Activated T-cell treated with anti-CD3 and anti-CD28 coated beads, Interleukin-2, amount 50 U/mL, for 72 hours (primary cell): ENCODE measurements around the gene MOB3B. TPM values are rescaled to one million over a fixed set of nuclear protein-coding genes. Genes with fewer than 3 reads are reported as not detected.
"Not testable (repeated sequence)": the region's sequence is repeated elsewhere in the genome, so short reads cannot be mapped to it uniquely, and the experiment has no call there.

Experiments used
- ATAC-seq, 2 donors: fragments of 150-1000 bp; cut with Tn5 transposase; replicated peaks in 1 of 2; 2 replicates each; pipeline ENCODE4 v1.10.0; 2021; ENCODE audit warnings: moderate library complexity in 2 of 2, mild to moderate bottlenecking in 1 of 2
- DNase-seq, 2 donors: peaks; one replicate each; pipeline ENCODE4 v3.0.0; 2021 to 2022; ENCODE audit warnings: mixed read lengths in 1 of 2
- H3K27ac Mint-ChIP-seq: one replicate; pipeline ENCODE4 v1.8.0; 2022; ENCODE audit warnings: mild to moderate bottlenecking, moderate library complexity, mixed read lengths
- H3K27me3 Mint-ChIP-seq: one replicate; pipeline ENCODE4 v1.8.0; 2022; ENCODE audit warnings: low read depth, mixed read lengths
- H3K36me3 Mint-ChIP-seq, 2 donors: one replicate each; pipeline ENCODE4 v1.8.0; 2022; ENCODE audit warnings: mixed read lengths in 2 of 2, mild to moderate bottlenecking in 1 of 2; ENCODE audit not compliant: insufficient read depth in 2 of 2
- H3K4me1 Mint-ChIP-seq: one replicate; pipeline ENCODE4 v1.8.0; 2022; ENCODE audit warnings: low read depth, mixed read lengths
- H3K4me3 Mint-ChIP-seq, 2 donors: one replicate each; pipeline ENCODE4 v1.8.0; 2022; ENCODE audit warnings: mild to moderate bottlenecking in 2 of 2, mixed read lengths in 2 of 2, moderate library complexity in 2 of 2
- H3K9me3 Mint-ChIP-seq, 2 donors: one replicate each; pipeline ENCODE4 v1.8.0; 2022; ENCODE audit warnings: mixed read lengths in 2 of 2
- total RNA-seq, 2 donors: library from RNA; stranded (reverse); gene quantifications; one replicate each; pipeline ENCODE4 v1.2.3, GENCODE V29; 2022

Gene MOB3B
- total RNA-seq, 2 donors from 2014 or later: 1.3 to 1.6 TPM

DNA sequence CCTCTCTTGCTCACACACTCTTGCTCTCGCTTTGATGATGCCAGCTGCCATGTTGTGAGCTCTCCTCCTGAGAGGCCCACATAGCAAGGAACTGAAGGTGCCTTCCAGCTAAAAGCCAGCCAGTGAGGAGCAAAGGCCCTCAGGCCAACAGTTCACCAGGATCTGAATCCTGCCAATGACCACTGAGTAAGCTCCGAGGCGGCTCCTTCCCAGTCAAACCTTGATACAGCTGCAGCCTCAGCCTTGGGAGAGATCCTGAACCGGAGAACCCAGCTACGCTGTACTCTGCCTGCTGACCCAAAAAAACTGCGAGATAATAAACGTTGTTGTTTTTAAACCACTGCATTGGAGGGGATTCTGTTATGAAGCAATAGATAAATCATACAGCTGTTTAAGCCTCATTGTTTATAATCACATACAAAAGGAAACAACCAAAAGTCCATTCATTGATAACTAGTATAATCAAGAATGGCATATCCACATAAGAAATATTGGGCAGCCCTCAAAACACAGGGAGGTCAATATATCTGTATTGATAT, 54.5 kb downstream of the MOB3B start:
- DNase-seq (no peak), ATAC-seq (no peak)
- Mint-ChIP-seq H3K27ac (no peak overlapping the region), H3K36me3 (peaks cover 4 to 14% of the 10 kb centered on the region in 2 donors), H3K4me3 (no peak overlapping the region), H3K27me3 (no peaks in the 10 kb centered on the region), H3K9me3 (peaks cover 0 to 4% of the 10 kb centered on the region in 2 donors), H3K4me1 (no peaks in the 10 kb centered on the region)

DNA sequence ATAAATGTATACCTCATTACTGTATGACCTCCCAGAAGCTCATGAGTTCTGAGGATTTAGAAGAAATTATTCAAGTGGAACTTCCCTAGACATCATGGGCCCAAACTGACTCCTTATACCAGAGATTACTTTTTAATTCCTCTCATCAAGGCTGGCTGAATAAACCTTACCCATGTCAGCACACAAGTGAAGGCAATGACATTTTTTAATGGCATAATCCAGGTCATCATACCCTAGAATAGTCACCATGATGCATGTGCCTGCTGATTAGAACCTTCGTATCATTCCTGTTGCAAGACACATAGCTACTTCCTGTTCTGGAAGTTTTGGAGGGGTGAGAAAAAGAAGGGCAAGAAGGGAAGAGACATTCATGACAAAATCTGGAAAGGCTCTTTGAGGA, 55.3 kb downstream of the MOB3B start:
- no peak overlapping the region for H3K4me3 Mint-ChIP-seq
- DNase-seq (no peak), ATAC-seq (no peak)
- peaks cover 4 to 12% of the 10 kb centered on the region in 2 donors for H3K36me3 Mint-ChIP-seq
- H3K9me3 Mint-ChIP-seq: peaks cover 0 to 4% of the 10 kb centered on the region in 2 donors
- H3K27me3 Mint-ChIP-seq: no peaks in the 10 kb centered on the region
- H3K4me1 Mint-ChIP-seq: no peaks in the 10 kb centered on the region
- H3K27ac Mint-ChIP-seq: no peak overlapping the region

DNA sequence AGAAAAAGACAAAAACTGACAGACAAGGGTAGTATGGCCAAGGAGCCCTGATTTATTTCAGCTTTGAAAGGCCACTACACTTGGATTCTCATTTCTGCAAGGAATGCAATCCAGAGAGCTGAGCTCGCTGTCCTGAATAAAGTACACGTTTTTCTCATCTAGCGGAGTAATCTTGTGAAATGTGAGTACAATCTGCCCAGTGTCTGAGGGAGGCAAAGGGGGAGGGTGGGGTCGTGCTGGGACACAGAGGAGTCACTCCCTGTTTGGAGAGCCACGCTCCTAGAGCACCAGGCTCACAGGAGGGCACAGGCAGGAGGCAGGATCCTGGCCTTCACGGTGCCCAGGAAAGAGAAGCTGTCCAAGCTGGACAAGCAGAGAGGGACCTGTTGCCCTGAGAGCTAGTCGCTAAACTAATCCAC, 56.5 kb downstream of the MOB3B start:
- peaks cover 0 to 6% of the 10 kb centered on the region in 2 donors for H3K36me3 Mint-ChIP-seq
- H3K9me3 Mint-ChIP-seq: peaks cover 0 to 1% of the 10 kb centered on the region in 2 donors

DNA sequence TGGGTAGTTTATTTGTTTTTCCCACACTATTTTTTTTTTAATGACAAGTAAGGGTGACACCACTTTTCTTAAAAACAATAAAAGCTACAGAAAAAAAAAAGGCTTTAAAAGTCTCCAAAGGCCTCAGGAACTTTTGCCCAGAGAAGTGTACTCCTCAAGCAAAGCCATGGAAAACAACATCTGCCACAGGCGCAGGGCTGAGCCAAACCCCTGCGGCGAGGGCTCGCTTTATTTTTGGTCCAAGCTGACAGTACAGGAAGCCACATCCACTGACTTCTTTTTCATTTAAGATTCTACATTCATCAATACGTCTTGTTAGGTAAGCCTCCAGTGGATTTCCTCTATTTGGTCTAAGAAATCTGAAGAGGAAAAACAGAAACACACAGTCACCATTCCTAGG, 57.4 kb downstream of the MOB3B start:
- H3K27ac Mint-ChIP-seq: no peak overlapping the region
- no peaks in the 10 kb centered on the region for H3K4me1 Mint-ChIP-seq
- no peak for DNase-seq
- no peaks in the 10 kb centered on the region for H3K27me3 Mint-ChIP-seq
- ATAC-seq: no peak
- H3K9me3 Mint-ChIP-seq: no peaks in the 10 kb centered on the region
- H3K36me3 Mint-ChIP-seq: no peaks in the 10 kb centered on the region
- no peak overlapping the region for H3K4me3 Mint-ChIP-seq

More for the DNA sequence above, 56.5 kb downstream of the MOB3B start:
- Mint-ChIP-seq H3K4me1 (no peaks in the 10 kb centered on the region), H3K27me3 (no peaks in the 10 kb centered on the region), H3K27ac (no peak overlapping the region), H3K4me3 (no peak overlapping the region)
- DNase-seq: no peak
- ATAC-seq: no peak

DNA sequence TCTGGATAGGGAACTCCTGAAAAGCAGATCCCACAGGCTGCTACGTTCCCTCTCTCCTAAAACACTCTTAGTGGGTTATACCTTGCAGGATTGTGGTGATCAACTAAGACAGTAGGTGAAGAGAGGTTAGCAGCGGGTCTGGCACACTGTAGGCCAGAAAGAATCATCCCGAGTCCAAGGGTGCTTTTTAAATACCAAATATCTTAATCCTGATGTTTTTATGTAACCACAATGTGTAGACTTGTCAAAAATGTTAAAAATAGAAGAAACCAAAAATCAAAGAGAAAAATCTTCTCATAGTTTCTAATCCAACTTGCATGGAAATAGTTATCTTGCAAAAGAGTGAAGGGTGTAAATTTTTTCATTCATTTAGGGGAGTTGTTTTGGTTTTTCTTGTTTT, 57.8 kb downstream of the MOB3B start:
- ATAC-seq (no peak), DNase-seq (no peak)
- no peaks in the 10 kb centered on the region for H3K4me1 Mint-ChIP-seq
- H3K36me3 Mint-ChIP-seq: no peaks in the 10 kb centered on the region
- no peak overlapping the region for H3K27ac Mint-ChIP-seq
- H3K27me3 Mint-ChIP-seq: no peaks in the 10 kb centered on the region
- H3K9me3 Mint-ChIP-seq: no peaks in the 10 kb centered on the region
- no peak overlapping the region for H3K4me3 Mint-ChIP-seq

DNA sequence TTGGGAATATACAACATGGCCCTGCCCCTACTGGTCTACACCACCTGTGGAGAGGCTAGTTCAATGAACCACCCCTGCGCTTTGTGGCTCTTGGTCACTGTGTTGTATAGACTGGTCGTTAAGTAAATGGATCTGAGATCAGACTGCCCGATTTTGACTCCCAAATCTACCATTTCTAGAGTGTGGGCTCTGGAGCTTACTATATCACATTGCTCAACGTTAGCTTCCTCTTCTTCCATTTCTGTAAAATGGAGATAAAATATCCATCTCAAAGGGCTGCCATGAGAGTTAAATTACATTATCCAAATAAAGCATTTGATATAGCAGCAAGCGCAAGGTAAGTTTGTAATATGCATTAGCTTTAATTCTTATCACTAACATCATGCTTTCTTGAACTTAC, 58.2 kb downstream of the MOB3B start:
- DNase-seq: no peak
- Mint-ChIP-seq H3K27me3 (no peaks in the 10 kb centered on the region), H3K4me3 (no peak overlapping the region), H3K36me3 (no peaks in the 10 kb centered on the region), H3K4me1 (no peaks in the 10 kb centered on the region), H3K27ac (no peak overlapping the region), H3K9me3 (no peaks in the 10 kb centered on the region)
- ATAC-seq: no peak

DNA sequence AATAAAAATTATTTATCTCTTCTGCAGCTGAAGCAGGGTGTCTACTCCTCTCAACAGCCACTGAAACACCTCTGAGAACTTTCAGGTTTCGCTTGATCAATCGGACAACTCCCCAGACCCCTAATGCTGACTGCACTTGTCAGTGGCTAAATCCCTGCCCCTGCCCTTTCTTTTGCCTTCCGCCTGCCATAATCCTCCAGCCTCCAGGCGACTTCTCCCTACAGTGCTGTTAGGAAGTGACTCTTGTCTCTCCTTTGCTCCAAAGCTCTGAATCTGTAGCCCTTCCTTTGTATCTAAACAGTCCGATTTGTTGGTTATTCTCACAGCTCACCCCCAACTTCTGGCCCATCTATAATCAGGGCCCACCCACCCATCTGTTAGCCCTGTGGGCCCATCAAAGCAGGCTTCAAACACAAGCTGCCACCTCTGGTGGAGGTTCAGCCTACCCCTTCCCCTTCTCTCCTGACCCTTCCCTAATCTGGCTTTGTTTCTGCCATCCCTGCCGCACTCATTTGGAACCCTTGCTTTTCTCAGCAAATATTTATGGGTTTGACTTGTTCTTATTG, 59.2 kb downstream of the MOB3B start:
- H3K36me3 Mint-ChIP-seq: no peaks in the 10 kb centered on the region
- DNase-seq: no peak
- H3K4me1 Mint-ChIP-seq: no peaks in the 10 kb centered on the region

DNA sequence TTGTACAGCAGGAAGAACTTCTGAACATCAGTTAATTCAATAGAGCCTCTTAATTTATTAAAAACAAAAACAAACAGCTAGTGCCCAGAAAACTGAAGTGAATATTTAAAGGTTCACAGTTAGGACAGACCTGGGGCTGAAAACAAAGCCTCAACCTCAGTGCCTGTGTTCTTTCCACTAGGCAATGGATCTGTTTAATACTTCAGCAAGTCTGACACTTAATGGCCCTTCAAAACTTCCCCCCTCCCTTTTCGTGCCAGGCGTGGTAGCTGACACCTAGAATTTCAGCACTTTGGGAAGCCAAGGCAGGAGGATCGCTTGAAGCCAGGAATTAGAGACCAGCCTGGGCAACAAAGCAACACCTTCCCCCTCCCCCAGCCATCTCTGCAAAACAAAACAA, 60.1 kb downstream of the MOB3B start:
- no peaks in the 10 kb centered on the region for H3K27me3 Mint-ChIP-seq

More for the DNA sequence above, 59.2 kb downstream of the MOB3B start:
- ATAC-seq: no peak
- Mint-ChIP-seq H3K4me3 (no peak overlapping the region), H3K9me3 (no peaks in the 10 kb centered on the region), H3K27me3 (no peaks in the 10 kb centered on the region), H3K27ac (no peak overlapping the region)

DNA sequence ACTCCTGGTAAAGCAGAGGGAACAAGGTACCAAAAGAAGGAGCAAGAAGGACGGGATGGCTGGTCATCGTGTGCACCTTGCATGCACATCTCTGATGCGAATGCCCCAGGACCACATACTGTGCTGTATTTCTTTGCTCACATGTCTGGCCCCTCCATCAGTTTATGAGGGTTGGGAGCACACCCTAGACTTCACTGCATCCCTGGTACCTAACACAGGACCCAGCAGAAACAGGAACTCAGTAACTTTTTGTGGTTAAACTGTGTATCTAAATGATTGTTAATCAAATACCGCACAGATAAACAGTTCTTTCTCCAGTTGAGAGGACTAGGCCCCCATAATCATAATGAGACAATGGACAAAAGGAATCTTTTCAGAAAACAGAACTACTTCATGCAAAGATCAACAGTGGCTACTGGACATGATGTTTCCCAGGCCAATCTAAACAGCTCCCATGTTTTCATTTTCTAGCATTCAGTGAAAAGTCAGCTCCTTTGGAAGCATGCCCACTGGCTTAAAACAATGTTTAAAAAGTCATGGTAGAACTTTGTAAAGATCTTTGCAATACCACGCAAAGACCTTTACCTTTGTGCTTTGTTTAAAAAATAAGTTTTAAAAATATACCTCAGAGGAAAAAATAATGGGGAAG, 61.0 kb downstream of the MOB3B start:
- H3K9me3 Mint-ChIP-seq: peaks cover 0 to 1% of the 10 kb centered on the region in 2 donors
- H3K4me3 Mint-ChIP-seq: no peak overlapping the region
- H3K27ac Mint-ChIP-seq: no peak overlapping the region
- ATAC-seq (no peak), DNase-seq (no peak)
- H3K36me3 Mint-ChIP-seq: no peaks in the 10 kb centered on the region
- no peaks in the 10 kb centered on the region for H3K27me3 Mint-ChIP-seq
- no peaks in the 10 kb centered on the region for H3K4me1 Mint-ChIP-seq

More for the DNA sequence above, 60.1 kb downstream of the MOB3B start:
- DNase-seq (no peak), ATAC-seq (no peak)
- H3K9me3 Mint-ChIP-seq: peaks cover 0 to under 1% of the 10 kb centered on the region in 2 donors
- H3K4me3 Mint-ChIP-seq: no peak overlapping the region
- H3K27ac Mint-ChIP-seq: no peak overlapping the region
- H3K36me3 Mint-ChIP-seq: no peaks in the 10 kb centered on the region
- H3K4me1 Mint-ChIP-seq: no peaks in the 10 kb centered on the region

DNA sequence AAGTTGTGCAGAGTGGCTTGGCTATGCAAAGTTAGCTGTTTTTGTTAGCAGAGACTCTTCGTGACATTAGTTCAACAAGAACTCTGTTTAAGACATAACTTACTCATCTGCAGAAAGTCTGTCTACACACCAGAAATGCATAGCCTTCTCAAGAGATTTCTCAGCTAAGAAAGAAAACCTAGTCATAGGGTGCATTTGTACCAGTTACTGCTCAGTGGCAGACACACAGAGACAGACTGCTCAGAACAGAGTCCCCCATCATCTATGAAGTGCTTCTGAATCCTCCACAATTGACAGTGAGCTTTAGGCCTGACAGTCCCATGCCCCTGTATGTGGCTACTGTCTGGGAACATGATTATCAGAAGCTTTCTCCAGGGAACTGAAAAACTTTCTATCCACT, 61.6 kb downstream of the MOB3B start:
- H3K36me3 Mint-ChIP-seq: no peaks in the 10 kb centered on the region
- H3K4me3 Mint-ChIP-seq: no peak overlapping the region
- DNase-seq: no peak
- no peak overlapping the region for H3K27ac Mint-ChIP-seq
- H3K9me3 Mint-ChIP-seq: peaks cover 0 to 1% of the 10 kb centered on the region in 2 donors
- ATAC-seq: peak in 1 of 2 donors; percentile 65
- no peaks in the 10 kb centered on the region for H3K4me1 Mint-ChIP-seq
- H3K27me3 Mint-ChIP-seq: no peaks in the 10 kb centered on the region

DNA sequence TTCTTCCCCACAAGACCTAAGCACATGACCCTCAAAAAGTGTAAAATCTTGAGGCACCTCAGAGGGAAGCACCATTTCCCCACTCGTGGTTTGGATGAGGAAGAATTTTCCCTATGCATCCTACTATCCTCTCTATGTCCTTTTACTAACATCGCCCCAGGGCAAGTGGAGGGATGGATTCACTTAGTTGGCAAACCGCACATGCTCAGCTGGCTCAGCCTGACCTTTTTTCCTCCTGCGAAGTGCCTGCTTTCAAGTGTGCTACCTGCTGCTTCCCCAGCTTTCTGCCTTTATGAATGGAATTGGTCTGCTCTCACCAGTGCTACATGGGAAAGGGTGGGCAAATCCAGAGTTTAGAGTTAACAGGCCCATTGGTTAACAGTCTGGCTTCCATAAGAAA, 62.1 kb downstream of the MOB3B start:
- Mint-ChIP-seq H3K36me3 (no peaks in the 10 kb centered on the region), H3K27me3 (no peaks in the 10 kb centered on the region), H3K9me3 (peaks cover 0 to 1% of the 10 kb centered on the region in 2 donors), H3K4me1 (no peaks in the 10 kb centered on the region), H3K4me3 (no peak overlapping the region), H3K27ac (no peak overlapping the region)
- ATAC-seq: no peak
- no peak for DNase-seq

DNA sequence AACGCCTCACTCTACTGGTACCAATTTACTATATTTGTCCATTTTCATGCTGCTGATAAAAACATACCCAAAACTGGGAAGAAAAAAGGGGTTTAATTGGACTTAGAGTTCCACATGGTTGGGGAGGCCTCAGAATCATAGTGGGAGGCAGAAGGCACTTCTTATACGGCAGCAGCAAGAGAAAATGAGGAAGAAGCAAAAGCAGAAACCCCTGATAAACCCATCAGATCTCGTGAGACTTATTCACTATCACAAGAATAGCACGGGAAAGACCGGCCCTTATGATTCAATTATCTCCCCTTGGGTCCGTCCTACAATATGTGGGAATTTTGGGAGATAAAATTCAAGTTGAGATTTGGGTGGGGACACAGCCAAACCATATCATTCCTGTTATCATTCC, 63.1 kb downstream of the MOB3B start:
- not testable (repeated sequence) for H3K4me3 Mint-ChIP-seq, H3K4me1 Mint-ChIP-seq, H3K9me3 Mint-ChIP-seq, H3K36me3 Mint-ChIP-seq, DNase-seq, H3K27me3 Mint-ChIP-seq, ATAC-seq, H3K27ac Mint-ChIP-seq

DNA sequence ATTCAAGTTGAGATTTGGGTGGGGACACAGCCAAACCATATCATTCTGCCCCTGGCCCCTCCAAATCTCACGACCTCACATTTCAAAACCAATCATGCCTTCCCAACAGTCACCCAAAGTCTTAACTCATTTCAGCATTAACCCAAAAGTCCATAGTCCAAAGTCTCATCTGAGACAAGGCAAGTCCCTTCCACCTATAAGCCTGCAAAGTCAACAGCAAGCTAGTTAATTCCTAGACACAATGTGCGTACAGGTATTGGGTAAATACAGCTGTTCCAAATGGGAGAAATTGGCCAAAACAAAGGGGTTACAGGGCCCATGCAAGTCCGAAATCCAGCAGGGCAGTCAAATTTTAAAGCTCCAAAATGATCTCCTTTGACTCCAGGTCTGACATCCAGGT, 64.7 kb downstream of the MOB3B start:
- not testable (repeated sequence) for DNase-seq, H3K27ac Mint-ChIP-seq, H3K9me3 Mint-ChIP-seq, H3K36me3 Mint-ChIP-seq, H3K4me3 Mint-ChIP-seq, ATAC-seq, H3K27me3 Mint-ChIP-seq
- peaks cover 11% of the 10 kb centered on the region for H3K4me1 Mint-ChIP-seq

DNA sequence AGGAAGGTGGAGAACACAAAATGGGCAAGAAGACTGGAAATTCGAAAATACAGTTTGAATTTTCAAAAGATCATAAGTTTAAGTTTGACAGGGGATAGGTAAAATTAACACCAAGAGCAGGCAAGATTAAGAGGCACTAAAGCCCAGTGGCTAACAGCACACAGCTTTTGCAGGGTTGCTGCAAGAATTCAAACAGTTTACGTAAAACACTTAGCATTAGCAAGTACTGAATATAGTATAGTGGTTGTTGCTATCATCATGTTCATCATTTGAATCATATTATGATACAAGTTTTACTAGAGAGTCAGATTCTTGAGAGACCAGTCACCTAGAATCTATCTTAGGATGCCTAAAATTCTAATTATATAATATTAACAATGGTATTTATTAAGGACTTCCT, 66.8 kb downstream of the MOB3B start:
- Mint-ChIP-seq H3K4me1 (peaks cover 11% of the 10 kb centered on the region), H3K27me3 (no peaks in the 10 kb centered on the region), H3K27ac (no peak overlapping the region), H3K9me3 (peaks cover 0 to 1% of the 10 kb centered on the region in 2 donors), H3K36me3 (no peaks in the 10 kb centered on the region), H3K4me3 (no peak overlapping the region)
- DNase-seq (no peak), ATAC-seq (no peak)
